HuH-7.5 (cell line): Measurements from ENCODE around the gene COQ4.

Experiments used
- DNase-seq: peaks from one replicate; pipeline ENCODE4 v3.0.0; 2011; ENCODE audit warnings: low spot score

COQ4 gene

GRCh38 chr9:128372784-128373183 lies 50.1 kb downstream of the COQ4 start:
- DNase-seq, result no peak

- no peak for DNase-seq
Observed at GRCh38 chr9:128374221-128374675, 51.6 kb downstream of the COQ4 start.

- DNase-seq, result no peak
Observed at GRCh38 chr9:128375865-128376264, 53.2 kb downstream of the COQ4 start.

DNA sequence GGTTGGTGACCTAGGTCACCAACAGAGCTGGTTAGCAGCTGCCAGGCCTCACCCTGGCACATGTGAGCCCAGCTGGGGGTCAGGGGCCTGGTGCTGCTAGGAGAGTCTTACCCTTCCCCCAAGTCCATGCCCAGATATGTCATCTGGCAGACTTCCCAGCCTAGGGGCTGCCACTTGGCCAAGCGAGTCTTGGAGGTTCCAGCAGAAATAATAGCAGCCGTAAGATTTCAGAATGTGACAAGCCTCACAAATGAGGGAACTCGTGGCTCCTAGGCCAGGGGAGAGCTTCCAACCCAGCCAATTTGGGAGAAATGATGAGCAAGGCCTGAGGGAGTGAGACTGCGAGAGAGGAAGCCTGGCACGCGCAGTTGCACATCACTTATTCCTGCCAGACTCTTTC lies 59.6 kb downstream of the COQ4 start:
- DNase-seq, result no peak

DNA sequence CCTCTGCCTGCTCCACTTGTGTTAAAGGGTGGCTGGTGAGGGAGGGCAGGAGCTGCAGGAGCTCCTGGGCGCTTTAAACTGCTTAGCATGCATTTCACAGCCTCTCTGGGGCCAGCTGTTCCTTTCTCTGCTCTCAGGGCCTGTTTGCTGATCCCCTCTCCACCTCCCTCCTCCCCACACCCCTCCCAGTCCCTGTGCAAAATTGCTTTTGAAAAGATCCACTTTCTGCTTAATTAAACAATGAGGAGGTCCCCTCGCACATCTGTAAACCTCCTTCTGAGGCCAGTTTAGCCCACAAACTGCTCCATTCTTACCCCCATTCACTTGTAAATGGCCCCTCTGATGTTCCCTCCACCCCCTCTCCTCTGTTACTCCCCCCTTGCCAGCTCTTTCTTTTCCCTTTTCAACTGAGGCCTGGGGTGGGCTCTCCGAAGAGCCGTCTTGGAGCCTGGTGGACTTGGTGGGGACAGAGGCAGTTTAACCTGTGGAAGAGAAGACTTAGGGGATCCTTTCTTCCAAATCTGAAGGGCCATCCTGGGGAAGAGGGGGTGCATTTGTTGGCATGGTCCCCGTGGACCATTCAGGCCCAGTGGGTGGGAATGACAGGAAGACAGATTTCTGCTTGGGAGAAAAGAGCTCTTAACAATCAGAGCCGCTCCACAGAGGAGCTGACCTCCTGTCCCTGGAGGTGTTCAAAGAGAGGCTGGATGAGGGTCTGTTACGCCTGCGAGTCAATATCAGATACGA lies 60.5 kb downstream of the COQ4 start:
- no peak for DNase-seq
